Articular chondrocyte of knee joint (primary cell): ENCODE results near the gene ACTL8. TPM values are rescaled to one million over a fixed set of nuclear protein-coding genes. Genes with fewer than 3 reads are reported as not detected.

ENCODE experiments used
- total RNA-seq: library from RNA; depleted of rRNA; stranded (reverse); fragments of >200 nt; gene quantifications from 2 replicates; pipeline ENCODE4 v1.2.3, GENCODE V29; 2012

Gene ACTL8
- 0.11 TPM in 1 of 2 replicates, not detected in the other for total RNA-seq

GRCh38 chr1:17755120-17755519, at the start of gene ACTL8:
Gene ACTL8 (plus strand): TSS chr1:17755333. CDS start chr1:17823009, 67,676 bp downstream.

Other genes with a start within 250 kb of the ACTL8 start
- gene ARHGEF10L, start 215.6 kb upstream of the ACTL8 start, total RNA-seq = 21.7 and 22.3 TPM in 2 replicates